ENCODE results near the gene ZKSCAN5. TPM values are rescaled to one million over a fixed set of nuclear protein-coding genes. Genes with fewer than 3 reads are reported as not detected.

Gene ZKSCAN5
- total RNA-seq: 8.0 and 8.1 TPM in 2 replicates

DNA sequence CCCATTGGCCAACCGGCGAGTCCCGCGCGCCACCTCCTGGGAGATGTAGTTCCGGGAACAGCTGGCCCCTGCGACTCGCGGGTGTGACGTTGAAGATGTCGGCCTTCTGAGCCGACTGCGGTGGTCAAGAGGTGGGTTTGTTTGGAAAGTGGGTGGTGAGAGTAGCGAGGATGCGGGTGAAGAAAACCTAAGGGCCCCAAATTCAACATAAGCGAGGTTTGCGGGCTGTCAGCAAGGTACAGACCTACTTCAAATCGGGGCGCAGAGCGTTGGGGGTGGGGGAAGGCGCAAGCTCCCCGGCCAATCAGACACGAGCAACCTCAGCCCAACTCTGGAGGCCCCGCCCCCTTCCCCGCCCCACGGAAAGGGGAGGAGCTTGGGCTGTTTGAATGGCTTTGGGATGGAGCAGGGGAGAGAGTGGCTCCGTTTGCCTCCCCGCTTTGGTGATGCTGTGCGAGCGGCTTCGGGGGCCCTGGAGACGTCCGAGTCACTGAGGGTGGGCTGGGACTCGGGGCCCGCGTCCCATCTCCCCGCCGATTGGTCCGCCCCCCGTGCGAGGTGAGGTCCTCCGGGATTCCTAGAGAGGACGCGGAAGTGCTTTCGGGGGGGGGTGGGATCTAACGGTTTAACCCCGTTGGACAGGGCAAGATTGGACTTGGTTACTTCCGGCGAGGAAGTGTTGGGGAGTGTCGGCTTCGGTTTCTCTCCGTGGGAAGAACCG lies at the start of gene ZKSCAN5:
ZKSCAN5 (plus strand) TSS at position 60 of the 721 bp plus-strand sequence. CDS start 1,383 bp downstream, outside the sequence.
- Mint-ChIP-seq H3K27me3 (ENCODE audit: insufficient read depth) (no peaks in the 10 kb centered on the region), H3K4me1 (ENCODE audit: low read depth) (peaks cover 19% of the 10 kb centered on the region), H3K36me3 (ENCODE audit: low read depth) (peaks cover 11% of the 10 kb centered on the region), H3K27ac (peak within 1 kb of the TSS; percentile 96), H3K4me3 (peak within 1 kb of the TSS; percentile 90), H3K9me3 (no peaks in the 10 kb centered on the region)
- DNase-seq (ENCODE audit: low spot score): peak; percentile 96
- intact Hi-C loops (cut with micrococcal nuclease): loop anchor here (1.0 to 5.0 kb wide), 10 partner anchors 32 to 597 kb away; partner anchors contain the start of genes AP4M1, BUD31, CPSF4 and FAM200A

DNA sequence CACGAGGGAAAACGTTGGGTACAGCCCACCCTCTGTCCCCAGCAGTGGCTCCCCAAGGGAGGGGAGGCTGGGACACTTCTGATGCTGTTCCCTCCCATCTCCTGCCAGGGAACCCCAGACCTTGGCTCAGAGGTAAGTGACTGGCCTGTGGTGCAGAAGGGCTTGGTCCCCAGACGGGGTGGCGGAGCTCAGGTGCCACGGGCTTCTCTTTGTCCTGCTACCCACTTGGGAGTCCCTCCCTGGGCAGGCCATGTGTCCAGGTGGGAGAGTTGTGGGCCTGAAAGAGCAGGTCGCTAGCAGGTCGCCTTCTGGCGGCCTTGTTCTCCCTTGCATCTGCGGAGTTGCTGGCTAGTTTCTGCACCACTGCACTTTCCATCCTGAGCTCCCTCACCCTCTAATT lies 48.6 kb upstream of the ZKSCAN5 start:
- H3K27ac Mint-ChIP-seq: no peak overlapping the region
- H3K36me3 Mint-ChIP-seq (ENCODE audit: low read depth): peaks cover 43% of the 10 kb centered on the region

DNA sequence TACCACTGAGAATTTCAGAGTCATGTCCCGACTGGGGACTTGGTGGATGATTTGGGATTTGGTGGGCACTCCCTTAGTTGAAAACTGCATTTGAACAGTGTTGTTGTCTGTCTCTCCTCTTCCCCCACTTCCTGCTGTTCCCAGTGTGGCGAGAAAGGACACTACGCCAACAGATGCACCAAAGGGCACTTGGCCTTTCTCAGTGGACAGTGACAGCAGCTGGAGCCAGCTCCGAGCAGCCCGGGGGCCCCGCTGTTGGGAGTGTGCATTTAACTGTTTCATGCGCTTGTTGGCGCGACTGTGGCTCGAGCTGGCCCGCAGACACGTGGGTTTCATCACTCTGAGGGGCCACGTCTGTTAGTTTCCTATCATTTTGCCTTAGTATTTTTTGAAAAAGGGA lies 48.2 kb upstream of the ZKSCAN5 start:
- Mint-ChIP-seq H3K36me3 (ENCODE audit: low read depth) (peaks cover 42% of the 10 kb centered on the region), H3K4me1 (ENCODE audit: low read depth) (peaks cover 14% of the 10 kb centered on the region), H3K27me3 (ENCODE audit: insufficient read depth) (no peaks in the 10 kb centered on the region), H3K27ac (no peak overlapping the region), H3K4me3 (no peak overlapping the region), H3K9me3 (no peaks in the 10 kb centered on the region)
- DNase-seq (ENCODE audit: low spot score): no peak
- intact Hi-C loops (cut with micrococcal nuclease): no loop called here

More for the DNA sequence above, 48.6 kb upstream of the ZKSCAN5 start:
- H3K27me3 Mint-ChIP-seq (ENCODE audit: insufficient read depth): no peaks in the 10 kb centered on the region
- H3K9me3 Mint-ChIP-seq: no peaks in the 10 kb centered on the region
- no peak overlapping the region for H3K4me3 Mint-ChIP-seq
- H3K4me1 Mint-ChIP-seq (ENCODE audit: low read depth): peaks cover 13% of the 10 kb centered on the region
- intact Hi-C loops (cut with micrococcal nuclease): no loop called here
- no peak for DNase-seq (ENCODE audit: low spot score)

DNA sequence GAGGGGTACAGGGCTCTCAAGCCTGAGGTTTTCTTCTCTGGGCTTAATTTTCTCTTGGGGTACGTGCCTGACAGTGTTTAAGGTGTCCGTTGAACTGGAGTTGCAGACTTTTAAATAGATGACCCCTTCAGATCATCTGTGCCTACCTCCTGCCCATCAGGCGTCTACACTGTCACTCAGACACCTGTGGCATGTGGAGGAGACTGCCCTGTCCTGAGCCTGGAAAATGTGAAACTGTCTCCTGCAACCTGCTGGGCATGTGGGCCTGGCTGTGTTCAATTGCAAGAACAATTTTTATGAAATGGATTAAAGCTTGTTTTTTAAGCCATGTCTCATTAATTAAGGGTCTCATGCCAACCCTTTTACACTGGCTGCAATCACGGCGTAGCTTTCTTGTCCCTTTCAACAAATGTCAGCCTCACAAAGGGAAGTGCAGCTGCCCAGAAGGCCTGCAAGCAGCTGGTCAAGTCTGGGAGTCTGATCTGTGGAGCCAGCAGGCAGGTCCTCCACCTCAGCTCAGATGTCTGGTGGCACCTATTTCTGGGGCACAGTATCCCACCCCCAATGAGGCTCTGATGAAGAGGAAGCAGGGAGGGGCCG lies 47.3 kb upstream of the ZKSCAN5 start:
- Mint-ChIP-seq H3K4me3 (no peak overlapping the region), H3K4me1 (ENCODE audit: low read depth) (peaks cover 14% of the 10 kb centered on the region), H3K27me3 (ENCODE audit: insufficient read depth) (no peaks in the 10 kb centered on the region), H3K36me3 (ENCODE audit: low read depth) (peaks cover 44% of the 10 kb centered on the region), H3K9me3 (no peaks in the 10 kb centered on the region), H3K27ac (no peak overlapping the region)
- intact Hi-C loops (cut with micrococcal nuclease): no loop called here
- no peak for DNase-seq (ENCODE audit: low spot score)

DNA sequence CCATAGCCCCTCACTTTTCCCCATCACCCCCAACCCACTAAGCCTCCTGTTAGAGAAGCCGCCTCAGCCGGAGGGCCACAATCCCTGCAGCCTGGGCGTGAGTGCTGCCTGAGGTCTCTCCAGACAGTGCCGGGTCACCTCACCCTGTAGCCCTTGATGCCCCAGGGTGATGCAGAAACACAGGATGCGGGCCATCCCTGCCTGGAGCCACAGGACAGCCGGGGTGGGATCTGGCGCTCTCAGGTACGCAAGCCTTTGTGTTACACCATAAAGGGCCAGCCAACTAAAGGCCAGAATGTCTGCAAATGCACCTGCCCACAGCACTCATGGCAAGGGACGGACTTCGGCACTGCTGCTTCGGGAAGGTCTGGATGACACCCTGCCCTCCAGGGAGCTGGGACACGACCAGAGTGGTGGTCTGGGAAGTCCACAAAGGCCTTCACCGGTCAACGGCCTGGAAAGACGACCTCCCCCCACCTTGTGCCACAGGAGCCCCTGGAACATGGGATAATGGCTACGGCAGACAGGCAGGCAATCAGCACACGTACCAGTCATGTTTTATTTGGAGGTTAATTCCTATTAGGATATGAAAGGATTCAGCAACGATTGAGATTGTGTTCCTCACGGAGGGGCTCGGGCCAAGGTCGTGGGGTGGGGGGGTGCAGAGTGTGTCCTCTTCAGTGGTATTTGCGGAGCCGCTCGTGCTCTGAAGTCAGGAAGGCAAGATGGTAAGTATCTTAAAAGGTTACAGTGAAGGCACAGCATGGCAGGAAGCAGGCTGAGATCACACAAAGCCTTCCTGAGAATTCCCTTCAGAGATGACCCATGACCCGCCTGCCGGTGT lies 46.6 kb upstream of the ZKSCAN5 start:
- DNase-seq (ENCODE audit: low spot score): no peak
- Mint-ChIP-seq H3K4me1 (ENCODE audit: low read depth) (peaks cover 14% of the 10 kb centered on the region), H3K4me3 (no peak overlapping the region), H3K9me3 (no peaks in the 10 kb centered on the region), H3K27me3 (ENCODE audit: insufficient read depth) (no peaks in the 10 kb centered on the region), H3K36me3 (ENCODE audit: low read depth) (peaks cover 46% of the 10 kb centered on the region), H3K27ac (no peak overlapping the region)
- intact Hi-C loops (cut with micrococcal nuclease): no loop called here

DNA sequence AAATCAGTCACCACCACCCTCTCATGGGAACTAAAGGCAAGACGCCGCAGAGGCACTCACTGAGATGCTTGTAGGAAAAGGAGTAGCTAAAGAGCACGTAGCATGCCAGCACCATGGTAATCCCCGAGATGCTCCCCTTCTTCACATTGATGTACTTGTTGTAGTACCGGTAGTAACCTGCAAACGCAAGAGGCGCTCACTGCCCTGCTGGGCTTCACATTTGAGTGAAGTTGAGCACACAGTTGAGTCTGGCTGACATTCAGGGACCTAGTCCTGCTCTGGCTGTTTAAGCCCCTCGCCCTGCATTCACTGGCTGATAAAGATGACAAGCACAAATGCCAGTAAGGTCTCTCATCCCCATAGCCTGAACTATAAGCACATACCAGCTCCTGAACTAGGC lies 45.4 kb upstream of the ZKSCAN5 start:
- Mint-ChIP-seq H3K36me3 (ENCODE audit: low read depth) (peaks cover 45% of the 10 kb centered on the region), H3K9me3 (no peaks in the 10 kb centered on the region), H3K27ac (no peak overlapping the region), H3K4me3 (no peak overlapping the region), H3K27me3 (ENCODE audit: insufficient read depth) (no peaks in the 10 kb centered on the region), H3K4me1 (ENCODE audit: low read depth) (peaks cover 19% of the 10 kb centered on the region)
- intact Hi-C loops (cut with micrococcal nuclease): no loop called here
- DNase-seq (ENCODE audit: low spot score): no peak

DNA sequence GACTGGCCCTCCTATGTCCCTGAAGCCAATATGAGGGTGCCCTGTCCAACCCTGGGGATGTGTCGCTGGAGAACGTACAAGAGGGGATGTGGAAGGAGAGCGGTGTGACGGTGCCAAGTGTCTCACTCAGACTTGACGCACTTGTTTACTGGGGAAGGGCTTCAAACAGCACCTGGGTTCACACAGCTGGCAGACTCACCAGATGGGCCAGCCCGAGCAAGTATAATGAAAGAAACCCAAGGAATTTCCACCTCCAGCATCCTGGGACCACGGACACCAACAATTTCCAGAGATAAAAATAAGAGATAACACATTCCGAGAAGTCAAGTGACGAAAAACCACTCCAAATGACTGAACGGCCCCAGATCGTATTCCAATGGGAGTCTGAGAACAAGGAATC lies 43.8 kb upstream of the ZKSCAN5 start:
- peaks cover 31% of the 10 kb centered on the region for H3K4me1 Mint-ChIP-seq (ENCODE audit: low read depth)
- no peaks in the 10 kb centered on the region for H3K9me3 Mint-ChIP-seq
- intact Hi-C loops (cut with micrococcal nuclease): no loop called here
- peak overlapping the region; percentile 13 for H3K4me3 Mint-ChIP-seq
- DNase-seq (ENCODE audit: low spot score): no peak
- no peak overlapping the region for H3K27ac Mint-ChIP-seq
- H3K36me3 Mint-ChIP-seq (ENCODE audit: low read depth): peaks cover 49% of the 10 kb centered on the region
- no peaks in the 10 kb centered on the region for H3K27me3 Mint-ChIP-seq (ENCODE audit: insufficient read depth)

DNA sequence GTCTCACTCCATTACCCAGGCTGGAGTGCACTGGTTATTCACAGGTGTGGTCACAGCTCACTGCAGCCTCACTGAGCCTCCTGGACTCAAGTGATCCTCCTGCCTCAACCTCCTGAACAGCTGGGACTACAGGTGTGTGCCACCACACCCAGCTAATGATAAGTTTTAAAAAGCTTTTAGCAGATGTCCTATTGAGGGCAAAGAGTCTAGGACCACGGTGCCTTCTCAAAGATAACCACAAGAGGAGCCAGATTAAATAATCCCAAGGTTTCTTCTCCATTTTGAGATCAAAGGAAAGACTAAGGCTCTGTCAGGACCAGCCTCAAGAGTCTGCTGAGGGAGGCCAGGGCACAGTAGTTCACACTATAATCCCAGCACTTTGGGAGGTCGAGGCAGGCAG lies 43.2 kb upstream of the ZKSCAN5 start:
- intact Hi-C loops (cut with micrococcal nuclease): no loop called here
- Mint-ChIP-seq H3K36me3 (ENCODE audit: low read depth) (peaks cover 50% of the 10 kb centered on the region), H3K4me3 (no peak overlapping the region), H3K27ac (no peak overlapping the region), H3K4me1 (ENCODE audit: low read depth) (peaks cover 35% of the 10 kb centered on the region), H3K9me3 (no peaks in the 10 kb centered on the region), H3K27me3 (ENCODE audit: insufficient read depth) (no peaks in the 10 kb centered on the region)
- DNase-seq (ENCODE audit: low spot score): no peak

DNA sequence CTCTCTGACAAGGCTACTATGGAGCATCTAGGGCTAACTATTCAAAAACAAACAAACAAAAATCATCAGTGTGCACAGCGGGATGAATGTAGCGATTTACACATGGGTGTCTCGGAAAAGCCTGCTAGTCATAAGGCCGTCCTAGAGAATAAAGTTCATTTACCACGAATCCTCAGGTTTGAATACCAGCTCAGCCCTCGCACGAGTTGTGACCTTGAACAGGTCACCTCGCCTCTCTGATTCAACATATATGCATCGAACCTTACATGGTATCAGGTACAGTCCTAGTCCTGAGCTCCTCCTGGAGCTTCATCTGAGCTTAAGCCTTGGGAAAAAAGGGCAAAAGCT lies 39.1 kb upstream of the ZKSCAN5 start:
- intact Hi-C loops (cut with micrococcal nuclease): no loop called here
- no peak for DNase-seq (ENCODE audit: low spot score)
- Mint-ChIP-seq H3K27me3 (ENCODE audit: insufficient read depth) (no peaks in the 10 kb centered on the region), H3K9me3 (no peaks in the 10 kb centered on the region), H3K36me3 (ENCODE audit: low read depth) (peaks cover 24% of the 10 kb centered on the region), H3K4me3 (peak overlapping the region; percentile 91), H3K4me1 (ENCODE audit: low read depth) (peaks cover 27% of the 10 kb centered on the region), H3K27ac (peak overlapping the region; percentile 73)

DNA sequence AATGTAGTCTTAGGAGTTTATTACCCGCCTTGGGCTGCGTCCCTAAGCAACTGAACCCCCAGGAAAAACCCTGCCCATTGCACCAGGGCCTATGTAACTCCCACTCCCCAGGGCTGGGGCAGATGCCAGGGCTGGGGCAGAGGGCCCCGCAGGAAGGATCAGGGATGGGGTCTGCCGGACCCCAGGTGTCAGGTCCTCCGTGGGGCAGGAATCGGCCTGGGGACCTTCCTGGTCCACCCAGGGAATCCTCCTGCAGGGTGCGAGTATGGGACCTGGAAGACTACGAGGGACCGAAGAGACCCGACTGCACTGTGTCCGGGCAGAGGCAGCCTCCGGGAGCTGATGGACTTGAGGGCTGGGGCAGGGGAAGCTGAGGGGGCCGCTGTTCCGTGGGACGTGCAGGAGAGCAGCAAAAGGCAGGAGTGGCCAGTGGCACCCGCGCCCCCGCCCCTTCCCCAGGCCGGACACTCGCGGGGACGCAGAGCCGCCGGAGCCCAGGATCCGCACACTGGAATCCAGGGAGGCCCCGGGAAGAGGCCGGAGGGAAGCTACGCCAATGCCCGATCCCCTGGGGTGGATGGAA lies 36.0 kb upstream of the ZKSCAN5 start:
- H3K27me3 Mint-ChIP-seq (ENCODE audit: insufficient read depth): peaks cover 1% of the 10 kb centered on the region
- peaks cover 20% of the 10 kb centered on the region for H3K36me3 Mint-ChIP-seq (ENCODE audit: low read depth)
- no peak overlapping the region for H3K27ac Mint-ChIP-seq
- no peak for DNase-seq (ENCODE audit: low spot score)
- H3K9me3 Mint-ChIP-seq: no peaks in the 10 kb centered on the region
- intact Hi-C loops (cut with micrococcal nuclease): no loop called here
- H3K4me3 Mint-ChIP-seq: no peak overlapping the region
- peaks cover 30% of the 10 kb centered on the region for H3K4me1 Mint-ChIP-seq (ENCODE audit: low read depth)

DNA sequence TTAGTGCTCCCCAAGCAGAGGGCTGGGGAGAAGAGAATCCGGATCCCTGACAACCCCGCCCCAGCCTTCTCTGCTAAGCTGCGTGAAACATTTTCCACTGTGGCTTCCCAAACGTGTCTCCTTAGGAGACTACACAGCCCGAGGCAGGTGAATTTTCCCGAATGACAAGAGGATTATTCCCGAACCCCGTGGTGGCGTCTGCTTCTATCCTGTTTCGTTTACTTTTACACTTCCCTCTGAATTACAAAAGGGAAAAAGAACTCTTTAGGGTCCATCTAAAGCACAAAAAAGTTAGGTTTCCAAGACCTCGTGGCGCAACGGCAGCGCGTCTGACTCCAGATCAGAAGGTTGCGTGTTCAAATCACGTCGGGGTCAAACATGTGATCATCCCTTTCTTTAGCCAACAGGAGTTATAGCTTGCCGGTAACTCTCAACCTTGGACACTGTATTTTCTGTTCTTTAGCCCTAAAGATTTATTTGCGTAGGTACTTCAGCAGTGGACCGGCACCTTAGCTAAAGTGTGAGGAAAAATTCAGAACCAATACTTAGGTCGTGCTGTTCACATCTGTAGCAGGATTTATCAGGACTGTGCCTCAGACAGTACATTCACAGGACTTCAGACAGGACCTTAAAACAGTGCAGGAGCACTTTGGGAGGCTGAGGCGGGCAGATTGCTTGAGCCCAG lies 34.9 kb upstream of the ZKSCAN5 start:
- H3K36me3 Mint-ChIP-seq (ENCODE audit: low read depth): peaks cover 15% of the 10 kb centered on the region
- H3K27ac Mint-ChIP-seq: no peak overlapping the region
- H3K27me3 Mint-ChIP-seq (ENCODE audit: insufficient read depth): peaks cover 1% of the 10 kb centered on the region
- no peaks in the 10 kb centered on the region for H3K9me3 Mint-ChIP-seq
- no peak for DNase-seq (ENCODE audit: low spot score)
- intact Hi-C loops (cut with micrococcal nuclease): loop anchor here (10.0 kb wide), 1 partner anchor 365 kb away; no protein-coding TSS in a partner anchor
- H3K4me3 Mint-ChIP-seq: peak overlapping the region; percentile 56
- H3K4me1 Mint-ChIP-seq (ENCODE audit: low read depth): peaks cover 25% of the 10 kb centered on the region

DNA sequence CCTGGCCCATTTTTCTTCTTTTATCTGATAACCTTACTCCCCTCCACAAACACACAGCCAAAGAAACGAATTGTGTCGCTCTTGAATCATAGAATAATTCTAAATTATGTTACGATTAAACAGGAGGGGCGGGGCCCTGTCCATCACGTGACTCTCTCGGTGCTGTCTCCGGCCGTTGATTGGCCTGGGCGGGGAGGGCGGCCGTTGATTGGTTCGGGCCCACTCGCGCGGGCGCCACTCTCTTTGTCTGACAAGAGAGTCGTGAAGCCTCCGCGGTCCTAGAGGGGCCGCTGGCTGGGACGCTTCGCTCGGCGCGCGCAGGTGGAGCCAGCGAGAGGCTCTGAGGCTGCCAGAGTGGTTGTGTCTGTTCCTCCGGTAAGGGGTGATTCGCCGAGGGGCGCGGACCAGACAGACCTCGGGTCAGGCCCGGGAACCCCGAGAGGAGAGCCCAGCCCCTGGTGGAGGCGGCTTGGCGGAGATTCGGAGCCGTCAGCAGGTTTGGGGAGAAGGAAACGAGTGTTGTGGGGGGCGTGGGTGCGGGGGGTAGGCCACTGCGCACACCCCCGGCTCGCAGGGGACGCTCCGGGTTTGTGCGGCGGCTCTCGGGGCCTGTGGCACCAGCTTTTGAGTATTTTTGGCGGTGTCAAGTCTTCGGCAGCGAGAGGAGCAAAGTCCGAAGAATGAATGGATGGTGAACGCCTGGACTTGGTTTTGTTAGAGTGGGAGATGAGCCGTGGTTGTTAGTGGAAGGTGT lies 31.7 kb upstream of the ZKSCAN5 start, which contains the start of gene ZNF789:
ZNF789 (plus strand) TSS at position 330 of the 754 bp plus-strand sequence. CDS start 3,567 bp downstream, outside the sequence.
- Mint-ChIP-seq H3K4me3 (peak within 1 kb of the TSS; percentile 99), H3K9me3 (no peaks in the 10 kb centered on the region), H3K4me1 (ENCODE audit: low read depth) (peaks cover 31% of the 10 kb centered on the region), H3K27ac (peak within 1 kb of the TSS; percentile 92), H3K36me3 (ENCODE audit: low read depth) (peaks cover 15% of the 10 kb centered on the region), H3K27me3 (ENCODE audit: insufficient read depth) (peaks cover 1% of the 10 kb centered on the region)
- intact Hi-C loops (cut with micrococcal nuclease): loop anchor here (1.0 to 10.0 kb wide), 7 partner anchors 28 to 362 kb away; partner anchors contain the start of genes BUD31, CPSF4, PDAP1 and PTCD1
- peak; percentile 96 for DNase-seq (ENCODE audit: low spot score)

All from activated T-helper 1 cell treated with anti-CD3 and anti-CD28 coated beads, Interleukin-12 subunit alpha, Interleukin-12 subunit beta, Interleukin-2, Interleukin-4 antibody, amounts not matched to agents 30 ng/mL and 10 ng/mL and 1 ng/mL, durations not matched to agents 14 hours and 24 hours and 36 hours (primary cell).